NCI-H2107 treated with DMSO at 0.1 percent for 48 hours (cell line): ENCODE results near the gene KATNB1.
A peak's percentile ranks its signal among the peaks of the same experiment; 100 is the strongest.
"Not testable (repeated sequence)": the region's sequence is repeated elsewhere in the genome, so short reads cannot be mapped to it uniquely, and the experiment has no call there.

Experiments
- DNase-seq: peaks from one replicate; lab custom pipeline; 2025; ENCODE audit not compliant: unreplicated experiment; lab: John Stamatoyannopoulos, UW

KATNB1 gene

DNA sequence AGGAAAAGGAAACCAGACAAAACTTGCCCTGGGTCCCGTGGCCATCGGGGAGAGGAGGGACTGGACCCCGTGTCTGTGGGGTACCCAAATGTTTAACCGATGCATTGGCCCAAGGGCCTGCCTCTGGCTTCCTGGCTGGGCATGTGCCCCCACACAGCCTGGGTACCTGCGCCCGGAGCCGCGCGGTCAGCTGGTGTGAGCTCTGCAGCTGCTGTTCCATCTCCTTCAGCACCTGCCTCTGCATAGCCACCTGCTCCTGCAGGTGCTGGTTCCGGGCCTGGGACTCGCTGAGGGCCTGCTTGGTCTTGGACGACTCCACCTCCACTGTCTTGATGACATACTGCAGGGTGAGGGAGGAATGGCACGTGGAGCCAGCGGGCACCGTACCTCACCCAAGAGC lies 34.8 kb downstream of the KATNB1 start:
- DNase-seq, result peak; percentile 9

- DNase-seq, result no peak
Observed at GRCh38 chr16:57771141-57771785, 35.7 kb downstream of the KATNB1 start.

GRCh38 chr16:57773019-57773418 lies 37.4 kb downstream of the KATNB1 start:
- no peak for DNase-seq

DNA sequence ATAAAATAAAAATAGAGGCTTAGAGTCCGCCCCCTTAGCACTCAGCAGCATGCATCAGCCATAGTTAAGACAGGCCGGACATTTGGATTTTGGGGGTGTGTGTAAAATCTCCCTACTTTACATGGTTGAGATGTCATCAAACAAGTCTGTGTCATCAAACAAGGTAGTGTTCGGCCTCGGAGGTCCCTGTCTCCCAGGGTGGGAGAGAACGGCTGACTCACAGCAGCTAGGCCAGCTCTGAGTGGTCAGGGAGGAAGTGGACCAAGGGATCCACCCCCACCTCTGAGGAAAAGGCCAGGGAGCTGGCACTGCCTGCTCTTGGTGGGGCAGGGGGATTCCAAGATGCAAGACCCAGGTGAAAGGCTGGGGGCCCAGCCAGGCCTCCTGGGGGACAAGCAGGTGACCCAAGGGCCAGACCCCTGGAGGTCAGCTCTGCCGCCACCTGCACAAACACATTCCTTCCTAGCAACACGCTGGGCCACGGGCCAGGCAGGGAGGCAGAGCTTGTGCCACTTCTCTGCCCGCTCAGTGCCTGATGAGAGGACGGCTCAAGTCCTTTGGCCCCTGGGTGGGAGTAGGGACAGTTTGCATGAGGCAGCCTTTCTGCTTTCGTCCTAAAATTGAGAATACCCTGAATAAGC lies 38.2 kb downstream of the KATNB1 start:
- no peak for DNase-seq

DNA sequence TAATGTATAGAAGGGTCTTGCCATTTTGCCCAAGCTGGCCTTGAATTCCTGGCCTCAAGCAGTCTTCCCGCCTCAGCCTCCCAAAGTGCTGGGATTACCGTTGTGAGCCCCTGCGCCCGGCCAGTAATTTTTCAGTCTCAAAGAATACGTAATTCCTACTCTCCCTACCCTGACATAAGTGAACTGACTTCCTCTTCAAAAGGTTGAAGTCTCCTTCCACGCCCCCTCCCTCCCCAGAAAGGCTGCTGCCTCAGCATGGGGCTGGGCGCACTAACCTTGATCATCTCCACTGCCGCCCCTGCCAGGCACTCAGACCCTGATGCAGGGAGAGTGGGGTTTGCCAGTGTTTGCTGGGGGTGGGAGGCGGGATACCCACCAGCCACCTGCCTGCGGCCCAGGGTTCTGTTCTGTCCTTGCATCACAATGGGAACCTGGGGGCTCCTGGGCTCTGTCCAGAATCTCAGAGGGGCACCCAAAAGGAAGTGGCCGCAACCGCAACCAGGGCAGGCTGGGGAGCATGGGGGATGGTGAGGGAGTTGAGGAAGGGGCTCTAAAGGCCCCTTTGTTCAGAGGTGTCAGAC lies 39.2 kb downstream of the KATNB1 start:
- no peak for DNase-seq

GRCh38 chr16:57775661-57776469 lies 40.3 kb downstream of the KATNB1 start:
- DNase-seq, result peak; percentile 24

GRCh38 chr16:57778658-57779057 lies 43.1 kb downstream of the KATNB1 start:
- DNase-seq, result no peak

DNA sequence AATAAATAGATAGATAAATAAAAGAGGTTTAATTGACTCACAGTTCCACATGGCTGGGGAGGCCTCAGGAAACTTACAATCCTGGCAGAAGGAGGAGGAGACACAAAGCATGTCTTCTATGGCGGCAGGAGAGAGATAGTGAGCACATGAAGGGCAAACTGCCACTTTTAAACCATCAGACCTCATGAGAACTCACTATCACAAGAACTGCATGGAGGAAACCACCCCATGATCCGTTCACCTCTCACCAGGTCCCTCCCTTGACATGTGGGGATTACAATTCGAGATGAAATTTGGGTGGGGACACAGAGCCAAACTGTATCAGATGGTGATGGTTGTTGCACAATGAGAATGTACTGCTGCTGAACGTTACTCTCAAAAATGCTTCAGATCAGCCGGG lies 44.3 kb downstream of the KATNB1 start:
- not testable (repeated sequence) for DNase-seq

DNA sequence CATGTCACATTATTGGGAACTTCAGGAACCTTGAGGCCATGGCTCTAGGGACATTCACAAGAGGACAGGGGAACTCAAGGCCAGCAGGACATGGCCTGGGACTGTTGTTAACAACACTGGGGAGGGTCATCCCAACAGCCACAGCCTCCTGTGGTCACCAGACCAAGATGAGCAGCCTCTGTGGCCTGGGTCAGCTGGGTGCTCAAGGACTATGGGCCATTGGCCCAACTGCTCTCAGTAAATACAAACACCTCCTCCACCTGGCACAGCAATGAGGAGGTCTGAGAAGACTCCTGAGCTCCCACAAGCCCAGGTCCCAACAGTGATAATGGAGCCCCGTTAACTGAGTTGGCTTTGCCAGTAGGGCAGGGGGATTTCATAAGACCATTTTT lies 45.8 kb downstream of the KATNB1 start:
- no peak for DNase-seq

GRCh38 chr16:57781741-57782606 lies 46.4 kb downstream of the KATNB1 start:
- no peak for DNase-seq

GRCh38 chr16:57782607-57783055 lies 47.1 kb downstream of the KATNB1 start:
- not testable (repeated sequence) for DNase-seq

DNA sequence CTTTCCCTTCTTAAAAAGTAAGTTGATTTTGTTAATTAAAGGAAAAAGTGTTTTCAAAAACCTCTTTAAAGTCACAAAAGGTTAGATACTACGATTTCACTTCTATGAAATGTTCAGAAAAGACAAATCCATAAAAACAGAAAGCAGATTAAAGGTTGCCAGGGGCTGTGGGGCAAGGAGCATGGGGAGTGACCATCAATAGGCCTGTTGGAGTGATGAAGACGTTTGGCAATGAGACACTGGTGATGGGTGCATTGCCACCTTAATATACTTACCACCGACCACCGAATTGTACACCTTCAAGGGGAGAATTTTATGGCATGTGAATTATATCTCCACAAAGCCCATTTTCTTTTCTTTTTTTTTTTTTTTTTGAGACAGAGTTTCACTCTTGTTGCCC lies 47.5 kb downstream of the KATNB1 start:
- DNase-seq, result no peak

DNA sequence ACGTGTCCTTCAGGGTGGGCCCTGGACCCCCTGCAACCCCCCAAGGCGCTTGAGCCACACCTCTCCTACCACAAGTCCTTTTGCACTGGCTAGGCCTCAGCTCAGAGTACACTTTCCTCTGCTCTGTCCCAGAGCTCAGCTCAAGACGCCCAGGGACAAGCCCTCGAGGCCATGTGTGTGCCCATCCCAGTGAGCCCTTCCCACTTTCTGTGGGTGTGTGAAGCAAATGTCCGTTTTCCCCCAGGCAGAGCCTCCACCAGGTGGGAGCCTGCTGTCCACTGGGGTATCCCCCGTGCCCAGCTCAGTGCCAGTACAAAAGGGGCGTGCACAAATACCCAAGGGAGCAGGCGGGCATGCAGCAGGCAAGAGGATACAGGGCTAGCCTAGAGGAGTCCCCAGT lies 48.3 kb downstream of the KATNB1 start:
- DNase-seq, result no peak

- DNase-seq, result no peak
Observed at GRCh38 chr16:57784334-57784733, 48.8 kb downstream of the KATNB1 start.

DNA sequence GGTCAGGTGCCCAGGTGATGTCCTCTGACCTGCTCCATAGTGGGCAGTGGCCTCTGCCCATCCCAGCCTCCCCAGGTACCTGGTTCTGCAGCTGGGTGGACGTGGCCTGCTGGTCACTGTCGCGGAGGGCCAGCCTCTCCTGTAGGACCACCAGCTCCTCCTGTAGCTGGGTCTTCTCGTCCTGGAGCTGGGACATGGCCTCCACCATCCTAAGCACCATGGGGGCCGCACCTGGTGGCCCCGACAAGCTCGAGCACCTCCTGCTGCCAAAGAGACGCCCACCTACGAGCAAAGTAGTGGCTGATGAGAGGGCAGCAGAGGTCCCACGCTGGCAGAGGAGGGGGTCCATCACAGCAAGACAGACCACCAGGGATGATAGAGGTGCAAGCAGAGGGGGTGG lies 49.8 kb downstream of the KATNB1 start:
- no peak for DNase-seq

- no peak for DNase-seq
Observed at GRCh38 chr16:57785924-57786323, 50.4 kb downstream of the KATNB1 start.

DNA sequence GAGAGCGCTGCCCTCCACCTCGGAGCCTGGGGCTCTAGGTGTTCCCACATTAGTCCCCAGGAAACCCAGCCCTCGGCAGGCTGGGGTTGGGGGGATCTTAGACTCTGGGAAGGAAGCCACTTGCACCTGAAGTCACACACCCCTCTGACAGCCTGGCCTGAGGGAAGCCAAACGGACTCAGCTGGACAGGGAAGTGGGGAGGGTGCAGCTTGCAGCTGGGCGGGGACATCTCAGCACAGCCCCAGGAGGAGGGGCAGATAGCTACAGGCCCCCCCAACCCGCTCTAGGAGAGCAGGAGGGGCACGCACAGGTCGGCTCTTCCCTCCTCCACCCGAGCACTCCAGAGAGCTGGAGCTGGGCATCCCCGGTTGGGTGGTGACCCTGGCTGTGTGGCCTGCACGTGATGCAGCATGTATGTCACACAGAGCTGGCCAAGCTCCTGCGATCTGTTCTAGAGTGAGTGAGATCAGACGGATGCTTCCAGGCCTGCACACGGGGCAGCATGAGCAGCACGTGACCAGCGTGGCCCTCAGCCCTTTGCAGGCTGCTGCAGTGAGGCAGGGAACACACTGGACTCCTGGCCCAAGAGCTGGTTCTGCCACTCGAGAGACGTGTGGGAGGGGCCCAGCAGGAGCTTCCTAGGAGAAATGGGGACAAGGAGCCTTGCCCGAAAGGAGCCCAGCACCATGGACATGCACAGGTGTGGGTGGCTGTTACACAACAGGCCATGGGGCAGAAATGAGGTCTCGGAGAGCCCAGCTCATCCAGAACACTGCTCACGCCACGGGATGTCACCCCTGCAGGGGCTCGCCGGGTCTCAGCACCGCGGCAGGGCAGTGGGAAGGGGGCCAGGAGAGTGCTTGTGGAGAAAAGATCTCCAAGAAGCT lies 51.3 kb downstream of the KATNB1 start:
- DNase-seq, result no peak

GRCh38 chr16:57787519-57787905 lies 51.9 kb downstream of the KATNB1 start:
- DNase-seq, result no peak

- DNase-seq, result no peak
Observed at GRCh38 chr16:57788252-57788841, 52.8 kb downstream of the KATNB1 start.
